A673 (cell line): ENCODE data around the gene DPF3.

ENCODE experiments used
- CTCF ChIP-seq: fragments of 300-800, 200-600 bp; sonication (generic); conservative IDR thresholded peaks from 2 replicates; pipeline ENCODE4 v1.5.1; 2017; ENCODE audit warnings: low read depth, mild to moderate bottlenecking, antibody characterized with exemption, low read length, moderate library complexity, mixed read lengths
- EZH2 ChIP-seq: fragments of 200-600 bp; sonication (generic); IDR thresholded peaks from 2 replicates; pipeline ENCODE4 v1.6.1; 2017; ENCODE audit warnings: borderline replicate concordance, low read depth, mild to moderate bottlenecking, mixed read lengths, antibody characterized with exemption, low read length; ENCODE audit not compliant: poor library complexity, severe bottlenecking

DNA sequence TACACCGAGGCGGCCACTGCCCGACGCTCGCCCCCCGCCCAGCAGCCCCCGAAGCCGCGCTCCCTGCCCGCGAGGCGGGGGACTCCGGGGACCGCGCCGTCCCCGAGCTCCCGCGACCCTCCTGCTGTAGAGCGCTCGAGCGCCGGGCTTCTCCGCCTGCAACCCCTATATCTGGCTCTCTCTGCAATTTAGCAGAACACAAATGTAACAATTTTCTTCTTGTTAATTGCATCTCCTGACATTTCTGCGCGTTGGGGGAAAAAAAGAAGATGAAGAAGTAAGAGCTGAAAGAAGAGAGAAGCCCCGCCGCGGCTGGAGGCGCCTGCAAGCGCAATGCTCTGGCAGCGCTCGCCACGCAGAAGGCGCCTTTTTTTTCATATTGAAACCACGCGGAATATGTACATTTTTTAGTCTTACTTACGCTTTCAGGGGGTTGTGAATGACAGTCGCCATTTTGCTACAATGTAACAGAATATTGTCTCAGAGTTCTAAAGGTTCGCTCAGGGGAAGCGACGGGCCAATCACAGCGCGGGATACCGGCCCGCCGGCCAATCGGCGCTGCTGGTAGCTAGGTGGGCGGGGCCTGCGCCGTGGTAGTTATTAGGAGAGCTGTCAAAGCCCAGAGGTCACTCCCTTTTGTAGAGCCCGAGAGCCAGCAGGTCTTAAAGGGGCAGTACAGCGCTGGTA, at the start of gene DPF3:
- TF ChIP-seq EZH2 (no peak), CTCF (no peak)
